ENCODE measurements around the gene SCYGR2.

GRCh38 chr2:227606476-227606875 is 7.8 kb downstream of the SCYGR2 start:
- TF ChIP-seq CTCF (IDR thresholded peaks at IDR 0.05; ENCODE audit: borderline replicate concordance, extremely low read depth, low read length, poor library complexity, severe bottlenecking) (no peak), EZH2 (IDR thresholded peaks at IDR 0.05; ENCODE audit: borderline replicate concordance, low read depth, low read length, severe bottlenecking) (no peak)

Measured in DND-41 (cell line).